Ascending aorta (tissue), 2 donors: ENCODE data around the gene DST. TPM values are rescaled to one million over a fixed set of nuclear protein-coding genes. Genes with fewer than 3 reads are reported as not detected.

ENCODE experiments used
- DNase-seq, 2 donors: peaks; one replicate each; pipeline ENCODE4 v3.0.0-alpha.2; 2019; ENCODE audit warnings: low spot score in 2 of 2
- H3K27ac ChIP-seq, 2 donors: fragments of 200-600 bp; sonication (generic); one replicate each; pipeline ENCODE4 v1.5.1; 2016 to 2017; ENCODE audit warnings: mild to moderate bottlenecking in 1 of 2
- H3K27me3 ChIP-seq: fragments of 200-600 bp; sonication (generic); one replicate; pipeline ENCODE4 v1.5.1; 2017
- H3K36me3 ChIP-seq, 2 donors: fragments of 200-600 bp; sonication (generic); one replicate each; pipeline ENCODE4 v1.5.1; 2016
- H3K4me1 ChIP-seq, 2 donors: fragments of 200-600 bp; sonication (generic); one replicate each; pipeline ENCODE4 v1.5.1; 2016 to 2017; ENCODE audit warnings: mild to moderate bottlenecking in 1 of 2
- H3K4me3 ChIP-seq, 2 donors: fragments of 200-600 bp; sonication (generic); one replicate each; pipeline ENCODE4 v1.5.1; 2016 to 2017; ENCODE audit warnings: mild to moderate bottlenecking in 1 of 2
- H3K9me3 ChIP-seq, 2 donors: fragments of 200-600 bp; sonication (generic); one replicate each; pipeline ENCODE4 v1.5.1; 2016
- intact Hi-C: fragments of 100-400 bp; cut with DNase I; formaldehyde crosslinking; loops from one replicate; pipeline ENCODE4 v1.15.1; 2023
- total RNA-seq: library from RNA; depleted of rRNA; stranded (reverse); fragments of >200 nt; gene quantifications from one replicate; pipeline ENCODE4 v1.1.0, GENCODE V29; 2016
- TF ChIP-seq, protein P1 (sequence below), 3 experiments: fragments of 200-600 bp in 2 of 3; fragments of 450-650 bp in 1 of 3; sonication (generic) in 2 of 3; IDR thresholded peaks; one replicate each; pipeline ENCODE4 v1.5.1; 2016 to 2019; ENCODE audit warnings: antibody characterized with exemption in 3 of 3, mild to moderate bottlenecking in 1 of 3, moderate library complexity in 1 of 3

Gene DST
- total RNA-seq, result 223 TPM

DNA sequence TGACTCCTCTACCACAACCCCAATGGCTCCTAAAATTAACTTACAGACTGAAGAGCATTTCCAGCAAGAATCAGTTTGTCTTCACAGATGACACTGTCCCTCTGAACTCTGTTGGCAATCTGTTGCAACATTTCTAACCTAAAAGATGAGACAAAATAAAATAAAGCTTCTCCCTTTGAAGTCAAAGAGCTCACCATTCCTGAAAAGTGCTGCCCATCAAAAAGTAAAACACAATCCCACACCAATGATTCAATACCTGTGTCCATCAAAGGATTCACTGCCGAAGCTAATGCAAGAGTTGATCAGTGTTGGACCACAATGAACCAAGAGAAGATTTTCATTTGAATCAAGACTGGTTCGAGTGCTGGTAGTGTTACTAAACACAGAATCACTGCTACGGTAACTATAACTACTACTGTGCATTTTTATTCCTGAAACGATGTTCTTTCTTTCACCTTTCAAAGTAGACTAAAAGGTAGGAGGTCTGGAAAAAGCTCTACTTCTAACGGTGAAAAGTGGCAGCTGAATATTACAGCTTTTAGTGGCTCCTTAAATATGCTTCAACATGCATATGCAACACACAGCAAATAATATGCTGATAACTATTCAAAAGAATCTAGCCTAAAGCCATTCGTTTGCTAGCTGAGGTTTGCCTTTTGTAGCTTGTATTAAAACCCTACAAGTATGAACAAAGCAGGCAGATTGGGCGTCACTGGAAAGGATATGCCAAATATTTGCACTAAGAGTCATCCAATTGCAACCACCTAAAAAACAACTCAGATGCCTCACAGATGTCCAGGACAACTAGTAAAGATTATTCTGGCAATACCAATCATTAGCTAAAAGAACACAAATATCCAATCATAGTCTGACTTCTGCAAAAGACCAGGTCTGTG is at the start of gene DST:
DST (minus strand) TSS at position 524 of the 896 bp plus-strand sequence.
- H3K27ac ChIP-seq, result peak within 1 kb of the TSS; percentile 6 to 64
- no peak for DNase-seq
- H3K4me1 ChIP-seq, result peaks cover 0 to 11% of the 10 kb centered on the region in 2 donors
- peaks cover 4 to 29% of the 10 kb centered on the region in 2 donors for H3K36me3 ChIP-seq
- H3K4me3 ChIP-seq, result no peak within 1 kb of the TSS
- H3K27me3 ChIP-seq, result no peaks in the 10 kb centered on the region
- H3K9me3 ChIP-seq, result no peaks in the 10 kb centered on the region
- TF ChIP-seq, protein P1, sequence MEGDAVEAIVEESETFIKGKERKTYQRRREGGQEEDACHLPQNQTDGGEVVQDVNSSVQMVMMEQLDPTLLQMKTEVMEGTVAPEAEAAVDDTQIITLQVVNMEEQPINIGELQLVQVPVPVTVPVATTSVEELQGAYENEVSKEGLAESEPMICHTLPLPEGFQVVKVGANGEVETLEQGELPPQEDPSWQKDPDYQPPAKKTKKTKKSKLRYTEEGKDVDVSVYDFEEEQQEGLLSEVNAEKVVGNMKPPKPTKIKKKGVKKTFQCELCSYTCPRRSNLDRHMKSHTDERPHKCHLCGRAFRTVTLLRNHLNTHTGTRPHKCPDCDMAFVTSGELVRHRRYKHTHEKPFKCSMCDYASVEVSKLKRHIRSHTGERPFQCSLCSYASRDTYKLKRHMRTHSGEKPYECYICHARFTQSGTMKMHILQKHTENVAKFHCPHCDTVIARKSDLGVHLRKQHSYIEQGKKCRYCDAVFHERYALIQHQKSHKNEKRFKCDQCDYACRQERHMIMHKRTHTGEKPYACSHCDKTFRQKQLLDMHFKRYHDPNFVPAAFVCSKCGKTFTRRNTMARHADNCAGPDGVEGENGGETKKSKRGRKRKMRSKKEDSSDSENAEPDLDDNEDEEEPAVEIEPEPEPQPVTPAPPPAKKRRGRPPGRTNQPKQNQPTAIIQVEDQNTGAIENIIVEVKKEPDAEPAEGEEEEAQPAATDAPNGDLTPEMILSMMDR (IDR thresholded peaks at IDR 0.05), result no peak
- intact Hi-C loops, result no loop called here

DNA sequence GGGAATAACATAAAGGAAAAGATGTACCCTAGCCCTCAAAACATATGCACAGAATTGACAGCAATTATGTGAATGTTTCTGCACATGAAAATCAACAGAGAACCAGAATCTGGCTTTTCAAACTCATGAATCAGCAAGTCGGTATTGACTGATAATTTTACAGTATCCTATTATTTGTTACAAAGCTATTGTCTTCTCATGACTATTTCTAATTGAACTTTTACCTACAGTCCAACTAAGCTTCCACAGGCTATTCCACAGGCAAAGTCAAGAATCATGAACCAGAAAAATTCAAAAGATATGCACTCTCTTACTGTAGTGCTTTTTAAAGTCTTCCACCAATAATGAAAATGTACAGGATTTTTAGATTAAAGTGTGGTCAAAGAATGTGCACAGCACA is 49.1 kb upstream of the DST start:
- Histone ChIP-seq H3K27ac (peak overlapping the region; percentile 54 to 64), H3K4me3 (peak overlapping the region; percentile 41 to 53), H3K9me3 (no peaks in the 10 kb centered on the region), H3K4me1 (peaks cover 0 to 39% of the 10 kb centered on the region in 2 donors), H3K36me3 (no peaks in the 10 kb centered on the region), H3K27me3 (no peaks in the 10 kb centered on the region)
- intact Hi-C loops, result loop anchor here (10.0 kb wide), 1 partner anchor 327 kb away; no protein-coding TSS in a partner anchor
- TF ChIP-seq, protein P1 (IDR thresholded peaks at IDR 0.05), result no peak
- no peak for DNase-seq

DNA sequence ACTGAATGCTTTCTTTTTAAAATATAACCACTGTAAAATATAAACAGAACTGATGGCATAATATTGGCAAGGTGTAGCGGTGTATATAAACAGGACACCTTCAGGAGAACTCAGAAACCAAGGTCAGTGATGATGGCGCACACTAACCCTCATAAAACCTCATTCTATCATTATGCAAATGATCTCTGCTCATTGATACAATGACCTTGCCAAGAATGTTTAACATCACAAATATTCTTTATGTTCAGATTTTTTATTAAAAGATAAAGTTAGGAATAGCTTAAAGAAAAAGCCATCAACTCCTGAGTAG is 48.6 kb upstream of the DST start:
- H3K4me3 ChIP-seq, result peak overlapping the region; percentile 33 to 41
- H3K36me3 ChIP-seq, result no peaks in the 10 kb centered on the region
- TF ChIP-seq, protein P1 (IDR thresholded peaks at IDR 0.05), result no peak
- H3K9me3 ChIP-seq, result no peaks in the 10 kb centered on the region
- no peaks in the 10 kb centered on the region for H3K27me3 ChIP-seq
- no peak for DNase-seq
- intact Hi-C loops, result loop anchor here (10.0 kb wide), 1 partner anchor 326 kb away; no protein-coding TSS in a partner anchor
- H3K27ac ChIP-seq, result peak overlapping the region; percentile 36 to 61
- H3K4me1 ChIP-seq, result peaks cover 0 to 39% of the 10 kb centered on the region in 2 donors

DNA sequence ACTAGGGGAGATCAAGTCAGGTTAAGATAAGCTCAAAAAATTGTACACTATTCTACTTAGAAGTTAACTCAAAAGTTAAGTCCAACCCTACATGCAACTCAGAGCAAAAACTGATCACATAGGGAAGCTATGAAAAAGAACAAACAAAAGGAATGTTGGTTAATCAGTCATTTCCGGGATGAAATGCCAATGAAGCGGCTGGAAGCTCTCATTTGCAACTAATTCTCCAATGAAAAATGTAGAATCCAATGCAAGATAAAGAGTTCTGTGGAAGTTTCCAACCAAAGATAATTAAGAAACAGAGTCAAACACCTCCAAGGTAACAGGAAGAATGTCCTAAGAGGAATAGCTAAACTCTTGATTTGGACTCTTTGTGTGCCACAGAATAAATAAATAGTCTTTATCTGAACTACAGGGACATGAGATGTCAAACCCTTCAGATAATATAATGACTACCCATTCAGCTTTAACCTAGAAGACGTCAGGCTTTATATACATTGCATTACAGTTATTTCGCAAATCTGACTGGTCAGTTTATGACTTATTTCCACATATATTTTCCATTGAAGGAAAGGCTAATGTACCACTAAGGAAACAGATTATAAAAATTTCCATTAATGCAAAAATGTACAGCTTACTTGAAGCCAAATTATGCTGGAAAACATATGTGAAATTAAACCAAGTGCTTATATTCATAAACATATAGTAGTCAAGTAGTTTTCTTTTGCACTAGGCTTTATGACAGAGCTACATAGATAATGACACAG is 48.0 kb upstream of the DST start:
- H3K4me3 ChIP-seq, result peak overlapping the region; percentile 33 to 41
- intact Hi-C loops, result loop anchor here (10.0 kb wide), 1 partner anchor 326 kb away; no protein-coding TSS in a partner anchor
- H3K36me3 ChIP-seq, result no peaks in the 10 kb centered on the region
- peak overlapping the region; percentile 36 to 61 for H3K27ac ChIP-seq
- no peaks in the 10 kb centered on the region for H3K9me3 ChIP-seq
- TF ChIP-seq, protein P1 (IDR thresholded peaks at IDR 0.05), result no peak
- H3K27me3 ChIP-seq, result no peaks in the 10 kb centered on the region
- H3K4me1 ChIP-seq, result peaks cover 0 to 39% of the 10 kb centered on the region in 2 donors
- no peak for DNase-seq

DNA sequence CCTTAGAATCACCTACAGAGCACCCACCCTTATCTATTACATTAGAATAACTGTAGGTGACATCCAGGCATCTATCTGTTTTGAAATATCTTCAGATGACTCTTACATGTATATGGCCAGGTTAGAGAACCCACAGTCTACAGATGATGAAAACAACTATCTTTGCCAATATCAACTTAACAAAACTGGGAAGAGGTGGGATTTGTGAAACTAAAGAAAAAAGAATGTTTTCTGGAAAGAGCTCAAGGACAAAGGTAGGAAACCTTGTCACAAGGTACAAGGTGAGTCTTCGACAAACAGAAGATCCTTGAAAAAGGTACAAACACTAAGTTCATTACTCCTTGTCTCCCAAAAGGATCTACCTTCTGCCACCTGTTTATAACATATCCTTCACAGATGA is 47.0 kb upstream of the DST start:
- H3K4me3 ChIP-seq, result no peak overlapping the region
- intact Hi-C loops, result loop anchor here (10.0 kb wide), 1 partner anchor 325 kb away; no protein-coding TSS in a partner anchor
- peaks cover 0 to 46% of the 10 kb centered on the region in 2 donors for H3K4me1 ChIP-seq

More for the DNA sequence above, 47.0 kb upstream of the DST start:
- no peaks in the 10 kb centered on the region for H3K36me3 ChIP-seq
- DNase-seq, result no peak
- no peaks in the 10 kb centered on the region for H3K27me3 ChIP-seq
- no peaks in the 10 kb centered on the region for H3K9me3 ChIP-seq
- H3K27ac ChIP-seq, result peak overlapping the region; percentile 40 to 48
- TF ChIP-seq, protein P1 (IDR thresholded peaks at IDR 0.05), result no peak
